ENCODE data around the gene NHEJ1.

DNA sequence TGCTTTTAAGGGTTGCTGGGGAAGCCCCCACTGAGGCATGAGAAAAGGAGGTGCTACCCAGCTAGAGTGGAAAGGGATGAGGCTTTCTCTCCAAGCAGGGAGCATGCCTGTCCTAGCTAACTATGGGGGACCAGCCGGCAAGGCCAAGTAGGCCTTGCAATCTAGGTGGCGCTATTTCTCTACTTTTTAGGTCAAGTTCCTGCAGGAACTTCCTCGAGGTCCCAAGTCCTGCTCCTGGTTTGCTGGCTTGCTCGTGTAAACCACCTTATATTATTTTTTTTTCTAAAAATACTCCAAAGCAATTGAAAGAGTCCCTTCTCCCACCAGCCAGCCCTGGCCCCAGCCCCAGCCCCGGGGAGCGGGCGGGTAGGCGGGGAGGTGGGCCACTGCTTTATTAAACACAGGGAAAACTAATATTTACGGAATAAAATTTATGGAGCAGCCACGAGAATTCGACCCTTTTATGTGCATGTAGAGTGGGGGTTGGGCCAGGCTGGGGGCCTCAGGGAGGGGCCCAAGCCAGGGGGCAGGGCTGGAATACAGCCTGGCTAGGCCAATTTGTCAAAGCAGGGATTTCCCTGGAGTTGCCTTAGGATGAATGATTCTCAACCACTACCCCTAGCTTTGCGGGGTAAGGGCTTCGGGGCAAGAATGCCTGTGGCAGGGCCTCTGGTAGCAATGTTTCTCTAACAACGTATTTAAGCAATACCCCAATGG, 87.0 kb downstream of the NHEJ1 start:
- no peak for TF ChIP-seq POLR2A (IDR thresholded peaks at IDR 0.05)
- TF ChIP-seq, protein P1, sequence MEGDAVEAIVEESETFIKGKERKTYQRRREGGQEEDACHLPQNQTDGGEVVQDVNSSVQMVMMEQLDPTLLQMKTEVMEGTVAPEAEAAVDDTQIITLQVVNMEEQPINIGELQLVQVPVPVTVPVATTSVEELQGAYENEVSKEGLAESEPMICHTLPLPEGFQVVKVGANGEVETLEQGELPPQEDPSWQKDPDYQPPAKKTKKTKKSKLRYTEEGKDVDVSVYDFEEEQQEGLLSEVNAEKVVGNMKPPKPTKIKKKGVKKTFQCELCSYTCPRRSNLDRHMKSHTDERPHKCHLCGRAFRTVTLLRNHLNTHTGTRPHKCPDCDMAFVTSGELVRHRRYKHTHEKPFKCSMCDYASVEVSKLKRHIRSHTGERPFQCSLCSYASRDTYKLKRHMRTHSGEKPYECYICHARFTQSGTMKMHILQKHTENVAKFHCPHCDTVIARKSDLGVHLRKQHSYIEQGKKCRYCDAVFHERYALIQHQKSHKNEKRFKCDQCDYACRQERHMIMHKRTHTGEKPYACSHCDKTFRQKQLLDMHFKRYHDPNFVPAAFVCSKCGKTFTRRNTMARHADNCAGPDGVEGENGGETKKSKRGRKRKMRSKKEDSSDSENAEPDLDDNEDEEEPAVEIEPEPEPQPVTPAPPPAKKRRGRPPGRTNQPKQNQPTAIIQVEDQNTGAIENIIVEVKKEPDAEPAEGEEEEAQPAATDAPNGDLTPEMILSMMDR (IDR thresholded peaks at IDR 0.05), result no peak
- TF ChIP-seq EP300 (IDR thresholded peaks at IDR 0.05), result no peak

All from ovary (tissue), 3 donors.